GM23338 (cell line): ENCODE results near the gene NTPCR. TPM values are rescaled to one million over a fixed set of nuclear protein-coding genes. Genes with fewer than 3 reads are reported as not detected.

ENCODE experiments used
- ATAC-seq: fragments of 200-7000 bp; cut with Tn5 transposase; 3 replicates; pipeline ENCODE4 v1.9.1; 2020
- DNase-seq: peaks from one replicate; pipeline ENCODE4 v3.0.0-alpha.2; 2015; ENCODE audit warnings: low spot score
- H2AFZ ChIP-seq: fragments of 200-600 bp; sonication (generic); 2 replicates; pipeline ENCODE4 v1.8.0; 2016; ENCODE audit warnings: antibody characterized with exemption, mild to moderate bottlenecking, moderate library complexity
- H3F3A ChIP-seq: fragments of 200-600 bp; sonication (generic); replicated peaks from 2 replicates; pipeline ENCODE4 v1.8.0; 2017; ENCODE audit warnings: antibody characterized with exemption, mixed run types, low read depth
- H3K27ac ChIP-seq: fragments of 200-600 bp; sonication (generic); 2 replicates; pipeline ENCODE4 v1.6.1; 2016; ENCODE audit warnings: low read depth
- H3K27me3 ChIP-seq: fragments of 200-600 bp; sonication (generic); 2 replicates; pipeline ENCODE4 v1.8.0; 2016; ENCODE audit warnings: mild to moderate bottlenecking, mixed run types, moderate library complexity; ENCODE audit not compliant: insufficient read depth
- H3K36me3 ChIP-seq: fragments of 200-600 bp; sonication (generic); 2 replicates; pipeline ENCODE4 v1.8.0; 2016; ENCODE audit warnings: mild to moderate bottlenecking; ENCODE audit not compliant: insufficient read depth
- H3K4me1 ChIP-seq: fragments of 200-600 bp; sonication (generic); 2 replicates; pipeline ENCODE4 v1.8.0; 2016; ENCODE audit warnings: mild to moderate bottlenecking, moderate library complexity; ENCODE audit not compliant: insufficient read depth
- H3K4me2 ChIP-seq: fragments of 200-600 bp; sonication (generic); 2 replicates; pipeline ENCODE4 v1.7.1; 2017; ENCODE audit warnings: mixed run types
- H3K4me3 ChIP-seq: fragments of 200-600 bp; sonication (generic); 2 replicates; pipeline ENCODE4 v1.6.1; 2016; ENCODE audit warnings: mixed run types
- H3K79me2 ChIP-seq: fragments of 200-600 bp; sonication (generic); replicated peaks from 2 replicates; pipeline ENCODE4 v1.8.0; 2017; ENCODE audit warnings: mild to moderate bottlenecking; ENCODE audit not compliant: insufficient read depth
- H3K9me2 ChIP-seq: fragments of 200-600 bp; sonication (generic); 2 replicates; pipeline ENCODE4 v1.8.0; 2017; ENCODE audit not compliant: insufficient read depth
- H4K20me1 ChIP-seq: fragments of 200-600 bp; sonication (generic); replicated peaks from 2 replicates; pipeline ENCODE4 v1.8.0; 2017; ENCODE audit warnings: mild to moderate bottlenecking; ENCODE audit not compliant: insufficient read depth
- H3K27ac Mint-ChIP-seq: 2 replicates; pipeline ENCODE4 v1.8.0; 2020; ENCODE audit warnings: inconsistent platforms, mild to moderate bottlenecking, moderate library complexity, mixed read lengths
- H3K27me3 Mint-ChIP-seq: 3 replicates; pipeline ENCODE4 v1.8.0; 2022; ENCODE audit warnings: low read depth, mild to moderate bottlenecking, moderate library complexity, mixed read lengths, inconsistent platforms; ENCODE audit not compliant: insufficient read depth, poor library complexity
- H3K36me3 Mint-ChIP-seq: 3 replicates; pipeline ENCODE4 v1.8.0; 2021; ENCODE audit warnings: low read depth, mild to moderate bottlenecking, inconsistent platforms, moderate library complexity, mixed read lengths
- H3K4me1 Mint-ChIP-seq: 3 replicates; pipeline ENCODE4 v1.8.0; 2020; ENCODE audit warnings: mild to moderate bottlenecking, inconsistent platforms, mixed read lengths
- H3K4me3 Mint-ChIP-seq: 3 replicates; pipeline ENCODE4 v1.8.0; 2021; ENCODE audit warnings: moderate library complexity, mild to moderate bottlenecking, inconsistent platforms, mixed read lengths
- H3K9me3 Mint-ChIP-seq: 3 replicates; pipeline ENCODE4 v1.8.0; 2020; ENCODE audit warnings: moderate library complexity, mild to moderate bottlenecking, inconsistent platforms, mixed read lengths
- CREB1 ChIP-seq: fragments of 250-450 bp; sonication (Bioruptor Pico); IDR thresholded peaks from 2 replicates; pipeline ENCODE4 v1.5.0; 2020; ENCODE audit warnings: low read depth, mild to moderate bottlenecking, moderate library complexity
- CTCF ChIP-seq, 2 experiments: fragments of 200-600 bp in 1 of 2; sonication (generic) in 1 of 2; conservative IDR thresholded peaks; 2 replicates each; pipeline versions ENCODE4 v1.5.1 to v1.6.1; 2016 to 2017; ENCODE audit warnings: antibody characterized with exemption in 2 of 2, low read depth in 2 of 2, mild to moderate bottlenecking in 2 of 2, moderate library complexity in 1 of 2
- ETS1 ChIP-seq: IDR thresholded peaks from 2 replicates; pipeline ENCODE4 v1.6.1; 2016; ENCODE audit warnings: antibody characterized with exemption
- EZH2 ChIP-seq: fragments of 200-600 bp; sonication (generic); IDR thresholded peaks from one replicate; pipeline ENCODE4 v1.8.0; 2017; ENCODE audit warnings: antibody characterized with exemption, mild to moderate bottlenecking, low read depth; ENCODE audit not compliant: unreplicated experiment
- EZH2phosphoT487 ChIP-seq: fragments of 200-600 bp; sonication (generic); IDR thresholded peaks from one replicate; pipeline ENCODE4 v1.8.1; 2018; ENCODE audit warnings: antibody characterized with exemption; ENCODE audit not compliant: unreplicated experiment
- JUNB ChIP-seq: IDR thresholded peaks from one replicate; pipeline ENCODE4 v1.6.1; 2016; ENCODE audit warnings: antibody characterized with exemption; ENCODE audit not compliant: unreplicated experiment
- NANOG ChIP-seq: IDR thresholded peaks from 2 replicates; pipeline ENCODE4 v1.6.1; 2016; ENCODE audit warnings: antibody characterized with exemption, borderline replicate concordance
- POLR2AphosphoS5 ChIP-seq: IDR thresholded peaks from 2 replicates; pipeline ENCODE4 v1.6.1; 2016; ENCODE audit warnings: antibody characterized with exemption, low read depth
- REST ChIP-seq: IDR thresholded peaks from one replicate; pipeline ENCODE4 v1.6.1; 2018; ENCODE audit warnings: antibody characterized with exemption; ENCODE audit not compliant: unreplicated experiment
- STAT1 ChIP-seq: IDR thresholded peaks from one replicate; pipeline ENCODE4 v1.6.1; 2016; ENCODE audit warnings: antibody characterized with exemption; ENCODE audit not compliant: unreplicated experiment
- ZNF114 ChIP-seq: fragments of 250-450 bp; sonication (Bioruptor Pico); IDR thresholded peaks from 2 replicates; pipeline ENCODE4 v1.5.0; 2020; ENCODE audit warnings: mild to moderate bottlenecking, moderate library complexity
- ZNF331 ChIP-seq: fragments of 250-450 bp; sonication (Bioruptor Pico); IDR thresholded peaks from 2 replicates; pipeline ENCODE4 v1.5.0; 2020; ENCODE audit warnings: low read depth, mild to moderate bottlenecking, moderate library complexity
- ZNF462 ChIP-seq: fragments of 250-450 bp; sonication (Bioruptor Pico); IDR thresholded peaks from 2 replicates; pipeline ENCODE4 v1.5.0; 2020; ENCODE audit warnings: mild to moderate bottlenecking, moderate library complexity
- polyA plus RNA-seq: library from polyadenylated mRNA; unstranded; fragments of >200 nt; fragmentation: Nextera tagmentation; extraction: Ambion mirVana; gene quantifications from 2 replicates; pipeline ENCODE4 v1.2.1, GENCODE V29; 2016
- total RNA-seq: library from RNA; depleted of rRNA; stranded (reverse); fragments of >200 nt; shearing (Covaris generic); gene quantifications from 2 replicates; pipeline ENCODE4 v1.2.3, GENCODE V29; 2014

NTPCR gene
- total and polyA plus RNA-seq, 2 experiments from 2014 or later: 64.1 to 150 TPM

- Histone ChIP-seq H3K4me2 (no peak overlapping the region), H3K27ac (no peak overlapping the region), H3K36me3 (no peaks in the 10 kb centered on the region), H4K20me1 (no peaks in the 10 kb centered on the region), H3K4me1 (peaks cover 17% of the 10 kb centered on the region), H3F3A (no peaks in the 10 kb centered on the region), H3K27me3 (no peaks in the 10 kb centered on the region), H3K9me2 (no peaks in the 10 kb centered on the region), H2AFZ (no peak overlapping the region), H3K79me2 (no peaks in the 10 kb centered on the region), H3K4me3 (no peak overlapping the region)
- Mint-ChIP-seq H3K9me3 (no peaks in the 10 kb centered on the region), H3K27me3 (peaks cover 3% of the 10 kb centered on the region), H3K36me3 (peaks cover 16% of the 10 kb centered on the region), H3K4me3 (no peak overlapping the region), H3K27ac (no peak overlapping the region), H3K4me1 (peaks cover 15% of the 10 kb centered on the region)
- DNase-seq: no peak
- no peak for ATAC-seq
- TF ChIP-seq ETS1: no peak
- TF ChIP-seq CREB1 (CRISPR knock-in tag): no peak
- TF ChIP-seq JUNB: no peak
- no peak for TF ChIP-seq NANOG
- TF ChIP-seq EZH2: no peak
- no peak for TF ChIP-seq EZH2phosphoT487
- no peak for TF ChIP-seq ZNF462 (CRISPR knock-in tag)
- no peak for TF ChIP-seq ZNF331 (CRISPR knock-in tag)
- TF ChIP-seq CTCF (conservative IDR thresholded peaks at IDR 0.05; ENCODE audit: low read depth in 2 of 2): no peak
- TF ChIP-seq POLR2AphosphoS5: no peak
- no peak for TF ChIP-seq STAT1
- TF ChIP-seq REST: no peak
- TF ChIP-seq ZNF114 (CRISPR knock-in tag): no peak
These were observed 81.1 kb downstream of the NTPCR start for GRCh38 chr1:233031521-233031920.
